Measurements from ENCODE around the gene LRP8.

LRP8 gene

GRCh38 chr1:53341961-53342707 is 14.3 kb upstream of the LRP8 start:
- H3K27ac ChIP-seq = no peak overlapping the region
- TF ChIP-seq ZFX (IDR thresholded peaks at IDR 0.05) = no peak
- no peak for TF ChIP-seq CTCF (conservative IDR thresholded peaks at IDR 0.05)

GRCh38 chr1:53341521-53341895 is 13.6 kb upstream of the LRP8 start:
- TF ChIP-seq ZFX (IDR thresholded peaks at IDR 0.05) (no peak), CTCF (conservative IDR thresholded peaks at IDR 0.05) (no peak)
- H3K27ac ChIP-seq = no peak overlapping the region

DNA sequence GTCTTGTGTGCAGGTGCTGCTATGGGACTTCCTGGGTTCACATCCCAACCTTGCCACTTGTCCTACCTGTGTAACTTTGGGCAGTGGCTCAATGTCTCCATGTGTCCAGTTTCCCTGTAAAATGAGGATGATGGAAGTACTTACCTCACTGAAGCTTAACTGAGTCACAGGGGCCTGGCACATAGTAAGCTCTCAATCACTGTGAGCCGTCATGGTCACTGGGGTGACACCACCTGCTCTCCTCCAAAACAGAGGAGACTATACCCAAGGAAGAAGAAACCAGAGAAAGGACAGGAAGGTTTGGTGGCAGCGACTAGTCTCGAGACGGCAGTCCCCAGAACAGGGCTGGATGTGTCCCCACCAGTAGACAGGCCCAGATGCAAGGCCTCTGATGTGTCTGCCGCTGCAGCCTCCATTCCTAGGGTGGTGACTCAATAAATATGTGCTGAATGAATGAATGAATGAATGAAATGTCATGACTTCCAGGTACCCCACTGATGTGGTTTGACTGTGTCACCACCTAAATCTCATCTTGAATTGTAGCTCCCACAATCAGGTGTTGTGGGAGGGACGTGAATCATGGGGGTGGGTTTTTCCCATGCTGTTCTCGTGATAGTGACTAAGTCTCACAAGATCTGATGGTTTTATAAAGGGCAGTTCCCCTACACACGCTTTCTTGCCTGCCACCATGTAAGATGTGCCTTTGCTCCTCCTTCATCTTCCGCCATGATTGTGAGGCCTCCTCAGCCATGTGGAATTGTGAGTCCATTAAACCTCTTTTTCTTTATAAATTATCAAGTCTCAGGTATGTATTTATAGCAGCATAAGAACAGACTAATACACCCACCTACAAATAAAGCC is 13.0 kb upstream of the LRP8 start:
- no peak for TF ChIP-seq CTCF (conservative IDR thresholded peaks at IDR 0.05)
- TF ChIP-seq ZFX (IDR thresholded peaks at IDR 0.05) = no peak
- no peak overlapping the region for H3K27ac ChIP-seq

- TF ChIP-seq CTCF (conservative IDR thresholded peaks at IDR 0.05) = no peak
- no peak for TF ChIP-seq ZFX (IDR thresholded peaks at IDR 0.05)
- H3K27ac ChIP-seq = no peak overlapping the region
These were observed 12.1 kb upstream of the LRP8 start for GRCh38 chr1:53339736-53340635.

GRCh38 chr1:53338423-53338822 is 10.6 kb upstream of the LRP8 start:
- TF ChIP-seq CTCF (conservative IDR thresholded peaks at IDR 0.05) (no peak), ZFX (IDR thresholded peaks at IDR 0.05) (no peak)
- no peak overlapping the region for H3K27ac ChIP-seq

- TF ChIP-seq ZFX (IDR thresholded peaks at IDR 0.05) (no peak), CTCF (conservative IDR thresholded peaks at IDR 0.05) (no peak)
- no peak overlapping the region for H3K27ac ChIP-seq
These were observed 9.6 kb upstream of the LRP8 start for GRCh38 chr1:53337499-53337898.
